AG10803 (cell line): ENCODE results near the gene RADIL.

ENCODE experiments used
- DNase-seq: peaks from one replicate; pipeline ENCODE4 v3.0.0; 2010; ENCODE audit warnings: low read depth
- H3K4me3 ChIP-seq: 2 replicates; pipeline ENCODE4 v1.5.1; 2011; ENCODE audit warnings: mild to moderate bottlenecking, low read length, control low read depth
- CTCF ChIP-seq: conservative IDR thresholded peaks from 2 replicates; pipeline ENCODE4 v1.5.1; 2011; ENCODE audit warnings: mild to moderate bottlenecking, low read length, control low read depth, inconsistent platforms

Gene RADIL

GRCh38 chr7:4880218-4880617 lies 3.3 kb downstream of the RADIL start:
- DNase-seq = no peak

GRCh38 chr7:4879396-4880081 lies 4.0 kb downstream of the RADIL start:
- TF ChIP-seq CTCF = no peak
- no peak for DNase-seq
- H3K4me3 ChIP-seq = no peak overlapping the region

More at GRCh38 chr7:4880218-4880617, 3.3 kb downstream of the RADIL start:
- TF ChIP-seq CTCF = no peak
- H3K4me3 ChIP-seq = no peak overlapping the region

DNA sequence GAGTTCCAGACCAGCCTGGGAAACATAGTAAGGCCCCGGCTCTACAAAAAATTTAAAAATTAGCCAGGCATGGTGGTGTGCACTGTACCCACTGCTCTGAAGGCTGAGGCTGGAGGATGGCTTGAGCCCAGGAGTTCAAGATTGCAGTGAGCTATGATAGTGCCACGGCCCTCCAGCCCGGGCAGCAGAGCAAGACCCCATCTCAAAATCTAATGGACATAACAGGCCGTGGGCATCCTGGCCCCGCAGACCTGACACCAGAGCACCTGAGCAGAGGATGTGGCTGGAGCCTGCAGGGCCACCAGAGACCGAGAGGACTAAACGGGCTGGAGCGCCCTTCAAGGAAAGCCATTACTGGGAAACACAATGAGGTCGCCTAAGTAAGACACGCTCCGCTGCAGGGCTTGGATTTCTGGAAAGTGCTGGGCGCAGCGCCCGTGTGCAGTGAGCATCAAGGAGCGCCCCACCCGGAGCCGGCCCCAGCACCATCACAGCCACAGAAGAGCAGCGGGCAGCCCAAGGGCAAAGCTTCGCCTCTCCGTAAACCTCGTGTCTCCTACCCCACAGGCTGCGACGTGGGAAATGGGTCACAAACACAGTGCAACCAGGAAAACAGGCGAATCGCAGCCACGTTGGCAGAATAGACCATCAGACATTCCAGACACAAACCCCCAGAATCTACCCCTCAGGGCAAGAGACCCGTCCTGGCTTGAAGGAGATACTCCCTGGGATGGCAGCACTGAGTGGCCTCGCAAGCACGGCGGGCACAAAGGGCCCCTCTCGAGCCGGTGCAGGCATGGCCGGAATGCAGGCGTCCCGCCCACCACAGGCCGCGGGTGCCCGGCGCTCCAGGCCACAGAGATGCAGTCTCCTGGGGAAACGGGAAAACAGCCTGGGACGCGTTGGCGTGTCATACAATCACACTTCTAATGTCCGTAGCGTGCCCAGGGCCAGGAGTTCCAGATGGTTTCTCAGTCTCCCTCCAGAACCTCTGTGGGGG lies 4.9 kb downstream of the RADIL start:
- no peak overlapping the region for H3K4me3 ChIP-seq
- no peak for DNase-seq
- no peak for TF ChIP-seq CTCF

GRCh38 chr7:4876586-4876985 lies 6.9 kb downstream of the RADIL start:
- no peak for TF ChIP-seq CTCF
- H3K4me3 ChIP-seq = no peak overlapping the region
- no peak for DNase-seq

DNA sequence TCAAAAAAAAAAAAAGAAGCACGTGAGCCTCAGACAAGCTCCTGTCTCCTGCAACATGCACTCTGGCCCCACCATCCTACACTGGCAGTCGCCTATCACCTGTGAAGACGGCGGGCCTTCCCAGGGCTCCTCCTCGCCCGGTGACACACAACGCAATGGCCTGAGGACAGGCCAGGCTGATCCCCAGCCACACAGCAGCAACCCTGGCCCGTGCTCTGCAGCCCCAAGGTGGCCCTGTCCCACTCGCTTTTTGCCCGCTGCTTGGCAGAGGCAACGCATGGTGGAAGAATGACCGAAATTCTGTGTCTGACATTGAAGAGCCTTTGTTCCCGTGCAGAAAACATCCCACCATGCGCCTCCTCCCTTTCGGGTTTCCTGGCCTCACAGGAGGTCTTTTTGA lies 8.1 kb downstream of the RADIL start:
- H3K4me3 ChIP-seq = no peak overlapping the region
- no peak for DNase-seq
- no peak for TF ChIP-seq CTCF

GRCh38 chr7:4873071-4873944 lies 10.2 kb downstream of the RADIL start:
- no peak for DNase-seq
- H3K4me3 ChIP-seq = no peak overlapping the region
- no peak for TF ChIP-seq CTCF
